ENCODE data around the gene NPAT. TPM values are rescaled to one million over a fixed set of nuclear protein-coding genes. Genes with fewer than 3 reads are reported as not detected.

The NPAT gene
- total and polyA plus RNA-seq, 2 of the 13 experiments (the other 11 are each of a cell fraction or from before 2014, with no cell fraction given): 4.4 to 11.2 TPM

- in situ Hi-C loops (cut with HindIII; ENCODE audit: extremely low pct_ligation_motif_present, low pct_unique_long_range_greater_than_20kb) (no loop called here), intact Hi-C loops (cut with micrococcal nuclease; ENCODE audit: unreplicated experiment) (no loop called here)
- ATAC-seq (no peak), FAIRE-seq (no peak), DNase-seq (ENCODE audit: low spot score) (no peak)
- Histone ChIP-seq H3K4me2 (ENCODE audit: low read depth, low read length) (no peak overlapping the region), H3K9me3 (ENCODE audit: low read length) (no peaks in the 10 kb centered on the region), H3K27me3 (ENCODE audit: control insufficient read depth in 1 of 2, insufficient read depth in 2 of 2, low read length in 2 of 2) (no peaks in the 10 kb centered on the region; a peak in 1 of 5 replicates), H3K27ac (ENCODE audit: extremely low read length, insufficient read depth, low read length) (no peak overlapping the region), H3K36me3 (replicated peaks in 1 of 2; ENCODE audit: control insufficient read depth in 1 of 2, insufficient read depth in 2 of 2, low read length in 2 of 2) (peaks cover 9 to 77% of the 10 kb centered on the region in 2 experiments), H3K79me2 (ENCODE audit: insufficient read depth, low read length) (no peaks in the 10 kb centered on the region), H3K9ac (ENCODE audit: insufficient read depth, low read depth, low read length) (no peak overlapping the region), H4K20me1 (ENCODE audit: insufficient read depth, low read length) (no peaks in the 10 kb centered on the region), H3K4me3 (replicated peaks in 1 of 3; ENCODE audit: insufficient read depth in 1 of 3, low read depth in 2 of 3, low read length in 3 of 3) (no peak overlapping the region), H3K4me1 (ENCODE audit: insufficient read depth, low read length) (no peaks in the 10 kb centered on the region), H2AFZ (ENCODE audit: low read length) (no peak overlapping the region)
- 96% methylated on average over 3 of the region's 3 CpGs for WGBS (ENCODE audit: low lambda C conversion rate)
- ChIA-PET CTCF (ENCODE audit: low intra/inter-chr PET ratio, low total read pairs) (no interaction called here), POLR2A (no interaction called here)
- no TSS peak for BruUV-seq (replicated peaks)
- TF ChIP-seq KLF6 (CRISPR knock-in tag; IDR thresholded peaks at IDR 0.05) (no peak), ZNF350 (CRISPR knock-in tag; IDR thresholded peaks at IDR 0.05; ENCODE audit: borderline replicate concordance, low read depth) (no peak), TFE3 (CRISPR knock-in tag; IDR thresholded peaks at IDR 0.05) (no peak), ZNF773 (CRISPR knock-in tag; IDR thresholded peaks at IDR 0.05; ENCODE audit: borderline replicate concordance) (no peak), BORCS8-MEF2B (CRISPR knock-in tag; IDR thresholded peaks at IDR 0.05) (no peak), ZSCAN9 (CRISPR knock-in tag; IDR thresholded peaks at IDR 0.05; ENCODE audit: borderline replicate concordance) (no peak), ZNF589 (CRISPR knock-in tag; conservative IDR thresholded peaks at IDR 0.05) (no peak), TMF1 (CRISPR knock-in tag; IDR thresholded peaks at IDR 0.05; ENCODE audit: low read depth) (no peak), GATAD2A (CRISPR knock-in tag; IDR thresholded peaks at IDR 0.05) (no peak), ATF5 (CRISPR knock-in tag; IDR thresholded peaks at IDR 0.05; ENCODE audit: low read depth) (no peak), HNRNPH1 (optimal IDR thresholded peaks at IDR 0.05; ENCODE audit: low read depth, low read length) (no peak)
- TF ChIP-seq, protein P1, sequence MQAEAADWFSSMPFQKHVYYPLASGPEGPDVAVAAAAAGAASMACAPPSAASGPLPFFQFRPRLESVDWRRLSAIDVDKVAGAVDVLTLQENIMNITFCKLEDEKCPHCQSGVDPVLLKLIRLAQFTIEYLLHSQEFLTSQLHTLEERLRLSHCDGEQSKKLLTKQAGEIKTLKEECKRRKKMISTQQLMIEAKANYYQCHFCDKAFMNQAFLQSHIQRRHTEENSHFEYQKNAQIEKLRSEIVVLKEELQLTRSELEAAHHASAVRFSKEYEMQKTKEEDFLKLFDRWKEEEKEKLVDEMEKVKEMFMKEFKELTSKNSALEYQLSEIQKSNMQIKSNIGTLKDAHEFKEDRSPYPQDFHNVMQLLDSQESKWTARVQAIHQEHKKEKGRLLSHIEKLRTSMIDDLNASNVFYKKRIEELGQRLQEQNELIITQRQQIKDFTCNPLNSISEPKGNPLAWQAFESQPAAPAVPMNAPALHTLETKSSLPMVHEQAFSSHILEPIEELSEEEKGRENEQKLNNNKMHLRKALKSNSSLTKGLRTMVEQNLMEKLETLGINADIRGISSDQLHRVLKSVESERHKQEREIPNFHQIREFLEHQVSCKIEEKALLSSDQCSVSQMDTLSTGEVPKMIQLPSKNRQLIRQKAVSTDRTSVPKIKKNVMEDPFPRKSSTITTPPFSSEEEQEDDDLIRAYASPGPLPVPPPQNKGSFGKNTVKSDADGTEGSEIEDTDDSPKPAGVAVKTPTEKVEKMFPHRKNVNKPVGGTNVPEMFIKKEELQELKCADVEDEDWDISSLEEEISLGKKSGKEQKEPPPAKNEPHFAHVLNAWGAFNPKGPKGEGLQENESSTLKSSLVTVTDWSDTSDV (CRISPR knock-in tag; IDR thresholded peaks at IDR 0.05): no peak
- TF ChIP-seq, protein P2, sequence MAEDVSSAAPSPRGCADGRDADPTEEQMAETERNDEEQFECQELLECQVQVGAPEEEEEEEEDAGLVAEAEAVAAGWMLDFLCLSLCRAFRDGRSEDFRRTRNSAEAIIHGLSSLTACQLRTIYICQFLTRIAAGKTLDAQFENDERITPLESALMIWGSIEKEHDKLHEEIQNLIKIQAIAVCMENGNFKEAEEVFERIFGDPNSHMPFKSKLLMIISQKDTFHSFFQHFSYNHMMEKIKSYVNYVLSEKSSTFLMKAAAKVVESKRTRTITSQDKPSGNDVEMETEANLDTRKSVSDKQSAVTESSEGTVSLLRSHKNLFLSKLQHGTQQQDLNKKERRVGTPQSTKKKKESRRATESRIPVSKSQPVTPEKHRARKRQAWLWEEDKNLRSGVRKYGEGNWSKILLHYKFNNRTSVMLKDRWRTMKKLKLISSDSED (CRISPR knock-in tag; IDR thresholded peaks at IDR 0.05): no peak
- TF ChIP-seq, protein P3, sequence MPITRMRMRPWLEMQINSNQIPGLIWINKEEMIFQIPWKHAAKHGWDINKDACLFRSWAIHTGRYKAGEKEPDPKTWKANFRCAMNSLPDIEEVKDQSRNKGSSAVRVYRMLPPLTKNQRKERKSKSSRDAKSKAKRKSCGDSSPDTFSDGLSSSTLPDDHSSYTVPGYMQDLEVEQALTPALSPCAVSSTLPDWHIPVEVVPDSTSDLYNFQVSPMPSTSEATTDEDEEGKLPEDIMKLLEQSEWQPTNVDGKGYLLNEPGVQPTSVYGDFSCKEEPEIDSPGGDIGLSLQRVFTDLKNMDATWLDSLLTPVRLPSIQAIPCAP (CRISPR knock-in tag; IDR thresholded peaks at IDR 0.05; ENCODE audit: low read depth): no peak
- TF ChIP-seq, protein P4, sequence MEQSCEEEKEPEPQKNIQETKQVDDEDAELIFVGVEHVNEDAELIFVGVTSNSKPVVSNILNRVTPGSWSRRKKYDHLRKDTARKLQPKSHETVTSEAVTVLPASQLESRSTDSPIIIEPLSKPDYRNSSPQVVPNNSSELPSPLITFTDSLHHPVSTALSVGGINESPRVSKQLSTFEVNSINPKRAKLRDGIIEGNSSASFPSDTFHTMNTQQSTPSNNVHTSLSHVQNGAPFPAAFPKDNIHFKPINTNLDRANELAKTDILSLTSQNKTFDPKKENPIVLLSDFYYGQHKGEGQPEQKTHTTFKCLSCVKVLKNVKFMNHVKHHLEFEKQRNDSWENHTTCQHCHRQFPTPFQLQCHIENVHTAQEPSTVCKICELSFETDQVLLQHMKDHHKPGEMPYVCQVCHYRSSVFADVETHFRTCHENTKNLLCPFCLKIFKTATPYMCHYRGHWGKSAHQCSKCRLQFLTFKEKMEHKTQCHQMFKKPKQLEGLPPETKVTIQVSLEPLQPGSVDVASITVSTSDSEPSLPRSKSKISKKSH (CRISPR knock-in tag; IDR thresholded peaks at IDR 0.05; ENCODE audit: borderline replicate concordance): no peak
Observed at GRCh38 chr11:108144615-108145014, 77.8 kb downstream of the NPAT start.

All from HepG2 (cell line).